HL-60/S4 (cell line): ENCODE data around the gene EPS8L3.
"Not testable (repeated sequence)": the region's sequence is repeated elsewhere in the genome, so short reads cannot be mapped to it uniquely, and the experiment has no call there.

Experiments
- in situ Hi-C: fragments of 300-500 bp; cut with MboI; formaldehyde crosslinking; loops from 2 replicates; pipeline ENCODE4 v1.14.3; 2022; ENCODE audit warnings: low sequenced_read_pairs

EPS8L3 gene

DNA sequence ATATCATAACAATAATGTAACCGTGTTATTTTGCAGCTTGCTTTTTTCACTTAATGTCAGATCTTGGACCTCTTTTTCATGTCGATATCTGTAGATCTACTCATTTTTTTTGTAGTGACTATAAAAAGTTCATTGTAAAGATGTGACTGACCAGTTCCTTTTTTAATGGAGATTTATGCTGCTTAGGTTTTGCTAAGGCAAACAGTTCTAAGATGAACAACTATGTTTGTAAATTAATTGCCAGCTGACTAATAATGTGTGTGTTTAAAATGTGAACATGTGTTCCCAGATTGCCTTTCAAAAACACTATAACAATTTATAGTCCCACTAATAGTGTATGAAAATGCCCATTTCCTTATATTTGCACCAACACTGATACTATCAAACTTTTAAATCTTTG lies 18.1 kb upstream of the EPS8L3 start:
- in situ Hi-C loops = no loop called here

- in situ Hi-C loops = no loop called here
Measured at GRCh38 chr1:109780982-109781381, 17.3 kb upstream of the EPS8L3 start.

- in situ Hi-C loops = no loop called here
Measured at GRCh38 chr1:109777980-109778625, 14.4 kb upstream of the EPS8L3 start.

- in situ Hi-C loops = no loop called here
Measured at GRCh38 chr1:109777436-109777835, 13.7 kb upstream of the EPS8L3 start.

DNA sequence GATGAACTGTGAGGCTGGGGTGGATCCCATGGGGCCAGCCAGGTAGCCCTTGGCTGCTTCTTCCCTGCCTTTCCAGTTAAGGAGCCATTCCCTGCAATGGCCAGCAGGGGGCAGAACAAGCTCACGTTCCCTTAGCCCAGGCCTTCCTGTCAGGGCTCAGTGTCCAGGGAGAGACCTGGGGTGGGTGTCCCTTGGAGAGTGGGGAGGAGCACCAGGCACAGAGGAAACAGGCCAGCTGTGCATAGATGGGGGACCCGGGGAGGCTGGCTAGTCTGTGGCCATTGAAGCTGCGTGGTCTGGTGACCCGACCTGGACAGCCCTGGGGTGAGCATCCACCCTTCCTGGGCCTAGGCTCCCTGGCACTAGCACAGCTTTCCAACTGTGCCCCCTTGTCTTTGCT lies 13.2 kb upstream of the EPS8L3 start:
- in situ Hi-C loops = no loop called here

- in situ Hi-C loops = no loop called here
Measured at GRCh38 chr1:109776206-109776835, 12.6 kb upstream of the EPS8L3 start.

GRCh38 chr1:109775398-109775797 lies 11.7 kb upstream of the EPS8L3 start:
- in situ Hi-C loops = no loop called here

GRCh38 chr1:109773900-109774485 lies 10.3 kb upstream of the EPS8L3 start:
- in situ Hi-C loops = loop anchor here (5.0 kb wide), 3 partner anchors 132 to 227 kb away; partner anchors contain the start of gene GNAI3

- in situ Hi-C loops = loop anchor here (5.0 kb wide), 3 partner anchors 131 to 226 kb away; partner anchors contain the start of gene GNAI3
Measured at GRCh38 chr1:109773203-109773899, 9.6 kb upstream of the EPS8L3 start.

DNA sequence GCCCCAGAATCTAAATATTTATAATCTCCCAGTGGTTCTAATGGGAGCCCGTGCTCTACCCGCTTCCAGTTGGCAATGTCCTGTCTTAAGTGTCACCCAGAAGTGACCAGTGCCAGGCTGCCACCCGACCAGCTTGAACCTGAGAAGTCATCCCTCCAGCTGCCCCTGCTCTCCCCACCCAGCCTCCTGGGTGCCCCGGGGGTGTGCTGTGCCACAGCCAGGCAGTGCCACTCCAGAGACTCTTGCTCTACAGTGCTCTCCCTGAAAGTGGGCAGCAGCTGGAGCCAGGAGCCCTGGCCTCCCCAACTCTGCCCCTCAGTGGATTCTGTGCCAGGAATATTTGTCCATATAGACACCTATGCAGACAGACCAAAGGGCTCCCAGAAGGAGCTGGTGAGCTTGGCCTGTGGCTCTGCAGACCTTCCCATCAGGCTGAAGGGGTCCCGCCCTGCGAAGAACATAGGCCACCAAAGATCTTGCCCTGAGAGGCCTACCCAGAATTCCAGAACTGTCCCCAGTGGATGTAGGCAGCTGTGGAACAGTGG lies 9.0 kb upstream of the EPS8L3 start:
- in situ Hi-C loops = loop anchor here (5.0 kb wide), 3 partner anchors 130 to 225 kb away; partner anchors contain the start of gene GNAI3

DNA sequence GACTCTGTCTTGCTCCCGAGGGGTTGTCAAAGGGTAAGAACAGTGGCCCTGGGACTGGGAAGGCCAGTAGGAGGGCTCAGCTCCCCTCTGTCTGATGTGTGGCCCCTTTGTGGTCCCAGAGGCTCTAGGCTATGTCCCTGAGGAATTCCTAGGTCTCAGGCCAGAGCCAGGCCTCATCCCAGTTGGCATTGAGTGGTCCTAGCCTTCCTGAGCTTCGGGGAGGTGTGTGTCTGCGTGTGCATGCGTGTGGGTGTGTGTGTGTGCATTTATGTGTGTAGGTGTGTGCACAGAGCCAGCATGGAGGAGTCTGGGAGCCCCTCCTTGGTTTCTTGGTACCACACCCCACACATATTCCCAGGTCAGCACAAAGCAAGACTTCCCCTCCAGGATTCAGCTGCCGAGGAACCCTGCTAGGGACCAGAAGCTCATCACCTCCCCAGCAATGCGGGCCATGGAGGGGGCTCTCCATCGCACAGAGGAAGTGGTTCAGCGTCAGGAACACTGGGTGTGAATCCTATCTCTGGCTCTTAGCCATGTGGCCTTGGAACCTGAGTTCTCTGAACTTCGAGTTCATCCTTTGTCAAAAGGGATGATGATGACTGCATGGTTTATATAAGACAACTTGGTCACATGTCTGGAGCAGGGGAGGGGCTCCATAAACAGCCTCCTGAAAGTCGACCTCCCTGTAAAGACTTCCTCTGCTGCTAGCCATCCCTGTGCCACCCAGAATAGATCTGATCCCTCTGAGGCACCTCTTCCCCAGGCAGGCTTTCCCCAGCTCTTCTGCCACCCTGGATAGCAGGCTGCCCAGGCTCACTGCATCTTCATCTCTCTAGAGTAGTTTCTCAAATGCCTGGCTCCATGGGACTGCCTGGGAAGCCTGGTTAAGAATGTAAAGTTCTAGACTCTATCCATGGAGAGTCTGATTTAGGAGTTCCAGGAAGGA lies 8.3 kb upstream of the EPS8L3 start:
- in situ Hi-C loops = loop anchor here (5.0 kb wide), 3 partner anchors 130 to 225 kb away; partner anchors contain the start of gene GNAI3

GRCh38 chr1:109770331-109771095 lies 6.8 kb upstream of the EPS8L3 start:
- in situ Hi-C loops = loop anchor here (5.0 kb wide), 3 partner anchors 128 to 223 kb away; partner anchors contain the start of gene GNAI3

GRCh38 chr1:109769330-109770078 lies 5.8 kb upstream of the EPS8L3 start:
- in situ Hi-C loops = loop anchor here (5.0 kb wide), 3 partner anchors 127 to 222 kb away; partner anchors contain the start of gene GNAI3

- in situ Hi-C loops = no loop called here
Measured at GRCh38 chr1:109768820-109769219, 5.1 kb upstream of the EPS8L3 start.

GRCh38 chr1:109768335-109768650 lies 4.6 kb upstream of the EPS8L3 start:
- in situ Hi-C loops = no loop called here

DNA sequence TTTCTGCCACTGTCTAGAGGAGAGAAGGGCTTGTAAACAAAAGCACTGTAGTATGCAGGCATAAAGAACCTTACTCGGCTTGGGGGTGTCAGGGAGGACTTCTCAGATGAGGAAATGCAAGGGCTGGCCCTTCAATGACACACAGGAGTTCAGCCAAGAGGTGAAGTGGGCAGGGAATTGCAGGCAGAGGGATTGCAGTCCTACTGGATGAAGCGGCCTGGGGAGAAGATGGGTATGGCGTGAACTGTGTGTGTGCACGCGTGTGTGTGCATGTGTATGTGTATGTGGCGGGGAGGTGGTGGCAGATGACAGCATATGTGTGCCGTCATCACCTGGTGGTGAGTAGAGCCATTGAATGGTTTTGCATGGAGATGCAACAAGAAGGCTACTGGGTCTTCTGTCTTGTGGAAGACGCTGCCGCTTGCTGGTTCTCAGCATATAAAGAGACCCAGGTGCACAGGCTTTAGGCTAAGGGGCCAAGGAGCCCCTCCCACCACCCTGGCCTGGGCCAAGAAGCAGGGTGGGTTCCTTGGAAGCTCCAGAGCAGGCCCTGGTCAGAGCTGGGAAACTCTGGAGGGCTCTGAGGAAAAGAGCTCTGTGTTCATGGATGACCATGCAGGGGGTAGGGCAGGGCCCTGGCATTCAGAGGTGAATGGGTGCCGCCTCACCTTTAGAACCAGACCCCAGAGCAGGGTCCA lies 4.1 kb upstream of the EPS8L3 start:
- in situ Hi-C loops = no loop called here

GRCh38 chr1:109766991-109767636 lies 3.4 kb upstream of the EPS8L3 start:
- in situ Hi-C loops = not testable (repeated sequence)
